HG03064 (cell line): ENCODE data around the gene PPP1R1B.
A peak's percentile ranks its signal among the peaks of the same experiment; 100 is the strongest.

Experiments used
- ATAC-seq: cut with Tn5 transposase; IDR thresholded peaks from one replicate; pipeline ENCODE4 v1.9.1; 2021; ENCODE audit warnings: low read depth; ENCODE audit not compliant: unreplicated experiment

PPP1R1B gene

GRCh38 chr17:39631403-39631802 lies 4.7 kb downstream of the PPP1R1B start:
- ATAC-seq = no peak

DNA sequence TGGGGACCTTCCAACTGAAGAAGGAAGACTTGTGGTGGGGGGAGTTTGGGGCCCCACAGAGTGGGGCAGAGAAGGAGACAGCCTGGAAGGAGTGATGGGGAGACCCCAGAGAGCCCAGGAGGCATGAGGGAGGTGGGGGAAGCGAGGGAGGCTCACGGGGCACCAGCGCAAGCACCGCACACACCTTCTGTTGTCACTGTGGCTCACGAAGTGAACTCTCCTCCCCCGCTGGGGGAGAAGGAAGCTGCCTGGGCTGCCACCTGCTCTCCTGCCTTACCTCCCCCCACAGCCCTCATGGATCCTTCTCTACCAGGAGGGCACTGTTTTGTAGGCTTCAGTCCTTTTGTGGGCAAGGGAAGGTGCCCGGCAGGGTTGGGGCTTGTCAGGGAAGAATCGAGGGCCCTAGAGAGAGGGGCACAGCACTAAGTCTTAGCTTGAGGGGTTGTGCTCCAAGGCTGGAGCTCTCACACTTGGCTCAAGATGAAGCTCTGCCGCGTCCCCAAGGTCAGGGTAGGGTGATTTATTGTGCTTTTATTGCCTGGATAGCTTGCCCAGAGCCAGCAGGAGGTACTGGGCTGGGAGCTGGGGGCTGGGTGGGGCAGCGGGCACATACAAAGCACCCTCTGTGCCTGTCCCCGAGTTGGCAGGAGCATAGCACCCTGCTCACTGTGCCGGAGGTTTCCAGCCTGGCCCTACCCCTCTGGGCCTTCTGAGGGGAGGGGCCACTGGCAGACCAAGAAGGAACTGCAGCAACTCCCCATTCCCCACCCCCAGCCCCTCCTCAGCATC lies 5.6 kb downstream of the PPP1R1B start:
- ATAC-seq = no peak

DNA sequence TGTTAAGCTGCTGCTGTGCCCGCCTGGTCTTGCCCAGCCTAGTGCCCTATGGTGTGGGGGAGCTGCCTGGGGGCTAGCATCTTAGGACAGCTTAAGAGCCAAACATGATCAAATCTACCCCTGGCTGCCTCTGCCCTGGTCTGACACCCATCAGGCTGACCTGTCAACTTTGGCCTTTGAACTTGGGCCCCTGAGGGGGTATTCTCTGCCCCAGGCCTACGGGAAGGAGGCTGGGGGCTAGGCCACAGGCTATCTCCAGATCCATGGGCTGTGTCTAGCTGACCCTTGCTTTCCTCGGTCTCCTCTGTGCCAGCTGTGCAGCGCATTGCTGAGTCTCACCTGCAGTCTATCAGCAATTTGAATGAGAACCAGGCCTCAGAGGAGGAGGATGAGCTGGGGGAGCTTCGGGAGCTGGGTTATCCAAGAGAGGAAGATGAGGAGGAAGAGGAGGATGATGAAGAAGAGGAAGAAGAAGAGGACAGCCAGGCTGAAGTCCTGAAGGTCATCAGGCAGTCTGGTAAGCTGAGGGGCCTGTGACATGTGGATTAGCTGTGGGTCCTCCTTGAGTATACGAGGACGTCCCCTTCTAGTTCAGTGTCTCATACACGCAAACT lies 6.9 kb downstream of the PPP1R1B start:
- no peak for ATAC-seq

GRCh38 chr17:39634384-39634871 lies 7.7 kb downstream of the PPP1R1B start:
- no peak for ATAC-seq

DNA sequence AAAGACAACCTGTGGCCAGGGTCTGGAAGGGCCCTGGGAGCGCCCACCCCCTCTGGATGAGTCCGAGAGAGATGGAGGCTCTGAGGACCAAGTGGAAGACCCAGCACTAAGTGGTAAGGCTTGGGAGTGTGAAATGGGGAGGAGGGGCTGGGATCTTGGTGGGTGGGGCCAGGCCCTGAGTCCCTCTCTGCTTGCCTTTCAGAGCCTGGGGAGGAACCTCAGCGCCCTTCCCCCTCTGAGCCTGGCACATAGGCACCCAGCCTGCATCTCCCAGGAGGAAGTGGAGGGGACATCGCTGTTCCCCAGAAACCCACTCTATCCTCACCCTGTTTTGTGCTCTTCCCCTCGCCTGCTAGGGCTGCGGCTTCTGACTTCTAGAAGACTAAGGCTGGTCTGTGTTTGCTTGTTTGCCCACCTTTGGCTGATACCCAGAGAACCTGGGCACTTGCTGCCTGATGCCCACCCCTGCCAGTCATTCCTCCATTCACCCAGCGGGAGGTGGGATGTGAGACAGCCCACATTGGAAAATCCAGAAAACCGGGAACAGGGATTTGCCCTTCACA lies 8.9 kb downstream of the PPP1R1B start:
- ATAC-seq = no peak

DNA sequence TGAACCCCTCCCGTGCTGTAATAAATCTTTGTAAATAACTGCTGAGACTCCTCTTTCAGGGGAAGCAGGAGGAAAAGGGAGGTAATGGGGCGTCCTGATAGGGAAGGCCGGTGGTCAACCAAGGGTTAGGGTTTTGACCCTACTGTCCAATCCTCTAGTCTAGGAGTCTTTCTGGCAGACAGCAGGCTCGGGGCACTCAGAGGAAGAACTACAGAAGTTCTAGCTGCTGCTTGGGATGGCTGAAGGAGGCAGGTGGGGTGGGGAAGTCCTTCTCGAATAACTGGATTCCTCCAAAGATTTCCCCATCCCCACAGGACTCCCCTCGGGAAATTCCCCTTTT lies 9.8 kb downstream of the PPP1R1B start:
- no peak for ATAC-seq

DNA sequence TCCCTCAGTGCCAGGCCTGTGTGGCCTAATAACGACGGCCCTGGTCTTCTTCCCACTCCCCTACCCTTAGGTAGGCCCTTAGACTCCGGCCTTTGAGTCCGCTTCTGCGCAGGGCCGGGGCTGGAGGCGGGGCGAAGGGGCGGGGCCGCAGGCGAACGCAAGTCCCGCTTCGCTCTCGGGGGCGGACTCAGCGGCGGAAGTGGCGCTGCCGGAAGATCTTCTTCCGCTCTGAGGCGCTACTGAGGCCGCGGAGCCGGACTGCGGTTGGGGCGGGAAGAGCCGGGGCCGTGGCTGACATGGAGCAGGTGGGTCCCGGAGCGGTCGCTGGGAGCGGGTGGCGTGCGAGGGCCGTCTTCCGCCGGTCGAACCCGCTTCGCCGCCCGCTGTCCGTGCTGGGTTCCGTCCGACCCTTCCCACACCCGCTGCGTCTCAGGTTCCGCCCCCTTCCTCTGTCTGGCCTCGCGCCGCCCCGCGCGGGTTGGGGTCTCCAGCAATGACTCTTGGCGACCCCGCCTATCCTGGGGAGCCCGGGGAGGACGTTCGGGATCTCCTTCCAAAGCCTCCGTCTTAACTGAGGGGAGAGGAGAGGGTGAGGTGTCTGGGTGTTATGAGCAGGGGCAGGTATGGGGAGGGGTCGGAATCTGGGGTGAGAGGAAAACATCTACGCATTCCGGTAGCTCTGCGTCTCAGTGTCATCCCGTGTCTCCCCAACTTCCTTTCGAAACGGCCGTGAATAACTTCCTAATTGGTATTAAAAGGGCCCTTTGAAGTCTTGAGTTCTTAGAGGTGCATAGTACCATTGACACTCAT lies 10.4 kb downstream of the PPP1R1B start, which contains the start of gene STARD3:
Gene STARD3 (plus strand): TSS at position 218 of the 810 bp plus-strand sequence. CDS start 16,388 bp downstream, outside the sequence.
- peak; percentile 70 for ATAC-seq

DNA sequence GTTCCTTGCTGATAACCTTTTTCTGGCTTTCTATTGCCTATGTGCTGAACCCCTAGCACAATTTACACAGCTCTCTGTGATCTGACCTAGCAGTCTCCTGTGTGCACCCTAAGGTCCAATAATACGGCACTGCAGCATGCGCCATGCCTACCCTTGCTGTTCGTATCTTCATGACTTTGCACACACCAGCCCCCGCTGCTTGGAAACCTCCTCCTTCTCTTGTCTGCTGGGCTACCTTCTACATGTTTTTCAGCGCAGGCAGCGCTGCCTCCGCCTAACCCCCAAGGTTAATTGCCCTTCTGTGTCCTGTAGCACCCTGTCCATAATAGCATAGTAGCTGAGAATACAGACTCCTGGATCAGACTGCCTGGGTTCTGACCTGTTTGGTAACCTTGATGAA lies 11.6 kb downstream of the PPP1R1B start:
- no peak for ATAC-seq

GRCh38 chr17:39639043-39639442 lies 12.3 kb downstream of the PPP1R1B start:
- ATAC-seq = no peak

- no peak for ATAC-seq
Observed at GRCh38 chr17:39639566-39640458, 13.1 kb downstream of the PPP1R1B start.

GRCh38 chr17:39640591-39641031 lies 13.9 kb downstream of the PPP1R1B start:
- no peak for ATAC-seq

DNA sequence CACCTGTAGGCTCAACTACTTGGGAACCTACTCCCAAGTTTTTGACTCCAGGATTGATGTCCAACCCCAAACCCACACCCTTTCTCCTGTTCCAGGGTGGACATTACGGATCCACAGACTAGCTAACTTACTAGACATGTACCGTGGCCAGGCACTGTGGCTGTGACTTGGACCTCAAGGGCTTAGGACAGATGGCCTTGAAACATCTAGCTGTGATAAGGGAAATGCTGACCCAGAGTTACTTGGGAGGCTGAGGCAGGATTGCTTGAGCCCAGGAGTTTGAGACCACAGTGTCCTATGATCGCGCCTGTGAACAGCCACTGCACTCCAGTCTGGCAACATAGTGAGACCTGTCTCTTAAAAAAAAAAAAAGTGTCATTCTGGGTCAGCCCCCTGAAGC lies 14.3 kb downstream of the PPP1R1B start:
- no peak for ATAC-seq

DNA sequence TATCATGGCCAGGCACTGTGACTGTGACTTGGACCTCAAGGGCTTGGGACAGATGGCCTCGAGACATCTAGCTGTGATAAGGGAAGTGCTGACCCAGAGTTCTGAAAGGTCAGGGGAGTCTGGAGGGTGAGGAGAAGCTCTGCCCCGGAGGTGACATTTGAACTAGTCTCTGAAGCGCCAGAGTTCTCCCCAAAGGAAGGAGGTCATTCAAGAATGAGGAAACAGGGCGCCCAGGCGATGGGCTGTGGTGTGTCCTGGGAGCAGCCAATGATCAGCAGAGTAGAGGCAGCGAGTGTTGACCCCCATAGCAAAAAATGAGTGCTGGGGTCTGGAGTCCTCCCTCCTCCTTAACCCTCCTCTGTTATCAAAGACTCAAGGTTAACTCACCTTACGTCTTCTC lies 15.1 kb downstream of the PPP1R1B start:
- ATAC-seq = no peak

DNA sequence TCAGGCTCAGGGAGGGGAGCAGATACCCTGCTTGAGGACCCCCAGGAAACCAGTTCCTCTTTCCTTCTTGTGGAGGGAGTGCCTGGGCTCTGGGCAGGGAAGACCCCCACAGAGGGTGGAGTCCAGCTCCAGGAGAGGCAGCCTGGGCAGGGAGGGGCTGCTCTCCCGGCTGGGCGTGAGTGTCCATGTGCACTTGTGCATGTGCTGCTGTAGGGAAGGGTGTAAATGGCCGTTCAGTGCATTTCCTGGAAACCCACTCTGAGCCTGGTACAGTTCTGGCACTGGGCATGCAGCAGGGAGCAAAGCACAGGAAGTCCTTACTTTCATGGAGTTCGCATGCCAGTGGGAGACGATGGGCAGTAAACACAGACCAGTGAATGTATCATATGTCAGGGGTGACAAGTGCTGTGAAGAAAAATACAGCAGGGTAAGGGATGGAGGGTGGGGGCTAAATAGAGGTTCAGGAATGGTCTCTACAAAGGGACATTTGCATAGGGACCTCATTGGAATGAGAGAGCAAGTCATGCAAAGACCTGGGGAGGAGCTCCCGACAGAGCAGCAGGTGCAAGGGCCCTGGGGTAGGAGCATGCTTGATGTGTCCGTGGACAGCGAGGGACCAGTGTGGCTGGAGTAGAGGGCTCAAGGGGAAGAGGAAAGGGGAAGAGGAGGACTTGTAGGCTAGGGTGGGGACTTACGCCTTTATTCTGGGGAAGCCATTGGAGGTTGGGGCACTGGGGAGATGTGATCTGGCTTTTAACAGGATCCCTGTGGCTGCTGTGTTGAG lies 15.7 kb downstream of the PPP1R1B start:
- ATAC-seq = no peak

DNA sequence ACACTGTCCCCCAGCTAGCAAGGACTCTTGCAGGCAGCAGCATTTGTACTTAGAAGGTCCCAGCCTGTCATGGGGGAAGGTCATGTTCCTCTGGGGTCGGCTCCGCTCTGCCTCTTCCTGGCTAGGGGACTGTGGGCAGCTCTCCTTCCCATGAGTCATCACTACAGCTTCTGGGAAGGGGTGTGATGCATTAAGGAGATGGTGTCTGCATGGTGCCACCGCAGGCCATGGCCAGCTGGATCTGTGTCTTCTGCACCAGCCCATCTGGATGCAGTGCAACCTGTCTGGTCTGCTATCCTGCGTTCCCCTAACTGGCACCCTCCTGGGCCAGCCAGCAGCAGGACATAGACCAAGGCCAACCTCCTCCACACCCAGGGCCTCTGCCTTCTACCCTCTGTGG lies 16.5 kb downstream of the PPP1R1B start:
- no peak for ATAC-seq

- ATAC-seq = no peak
Observed at GRCh38 chr17:39647256-39647655, 20.5 kb downstream of the PPP1R1B start.

DNA sequence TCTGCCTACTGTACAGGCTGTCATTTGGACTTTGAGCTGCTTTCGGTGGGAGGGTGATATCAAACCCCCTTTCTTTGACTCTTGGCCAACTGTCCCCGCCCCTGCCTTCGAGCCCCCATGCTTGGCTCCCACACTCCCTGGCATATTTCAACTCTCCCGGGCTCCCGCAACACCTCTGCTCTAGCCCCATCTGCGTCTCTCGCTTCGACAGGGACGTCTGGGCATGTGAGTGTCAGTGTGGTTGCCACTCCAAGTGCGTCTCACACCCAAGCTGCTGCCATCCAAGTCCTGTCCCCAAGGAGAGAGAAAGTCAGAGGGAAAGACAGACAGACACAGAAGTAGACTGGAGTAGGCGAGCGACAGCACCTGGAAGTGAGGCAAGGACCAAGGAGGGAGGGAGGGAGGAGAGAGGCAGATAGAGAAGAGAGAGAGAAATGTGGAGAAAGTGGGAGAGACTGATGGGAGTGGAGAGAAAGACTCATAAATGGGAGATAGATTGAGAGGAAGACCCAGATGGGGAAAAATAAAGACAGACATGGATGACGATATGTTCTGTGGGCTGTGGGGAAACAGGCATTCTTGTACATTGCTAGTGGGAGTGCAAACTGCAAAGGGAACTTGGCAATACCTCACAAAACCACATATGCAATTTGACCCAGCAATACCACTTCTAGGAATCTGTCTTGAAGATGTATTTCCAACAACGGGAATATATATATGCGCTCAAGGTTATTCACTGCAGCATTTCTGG lies 22.0 kb downstream of the PPP1R1B start:
- no peak for ATAC-seq

- ATAC-seq = no peak
Observed at GRCh38 chr17:39650121-39650579, 23.4 kb downstream of the PPP1R1B start.
